HG03025 (cell line): Measurements from ENCODE around the gene SLC7A9.
"Not testable (repeated sequence)": the region's sequence is repeated elsewhere in the genome, so short reads cannot be mapped to it uniquely, and the experiment has no call there.

ENCODE experiments used
- ATAC-seq: cut with Tn5 transposase; IDR thresholded peaks from one replicate; pipeline ENCODE4 v1.9.1; 2021; ENCODE audit warnings: mild to moderate bottlenecking, moderate library complexity; ENCODE audit not compliant: unreplicated experiment, low FRiP score

Gene SLC7A9

DNA sequence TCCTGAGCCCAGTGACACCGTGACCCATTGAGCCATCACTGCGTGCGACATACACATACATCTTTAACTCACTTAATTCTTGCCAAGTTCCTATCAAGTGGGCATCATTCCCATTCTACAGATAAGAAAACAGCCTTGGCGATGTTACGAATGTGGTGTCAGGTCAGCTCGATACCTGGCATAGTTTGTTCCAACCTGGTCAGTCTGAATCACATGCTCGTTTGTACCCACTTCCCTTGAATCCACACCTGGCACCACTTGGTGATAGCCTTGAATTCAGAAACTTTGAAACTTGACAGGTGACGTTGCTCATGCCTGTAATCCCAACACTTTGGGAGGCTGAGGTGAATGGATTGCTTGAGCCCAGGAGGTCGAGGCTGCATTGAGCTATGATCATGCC, 59.1 kb downstream of the SLC7A9 start:
- no peak for ATAC-seq

- no peak for ATAC-seq
Observed at GRCh38 chr19:32809754-32810153, 59.8 kb downstream of the SLC7A9 start.

DNA sequence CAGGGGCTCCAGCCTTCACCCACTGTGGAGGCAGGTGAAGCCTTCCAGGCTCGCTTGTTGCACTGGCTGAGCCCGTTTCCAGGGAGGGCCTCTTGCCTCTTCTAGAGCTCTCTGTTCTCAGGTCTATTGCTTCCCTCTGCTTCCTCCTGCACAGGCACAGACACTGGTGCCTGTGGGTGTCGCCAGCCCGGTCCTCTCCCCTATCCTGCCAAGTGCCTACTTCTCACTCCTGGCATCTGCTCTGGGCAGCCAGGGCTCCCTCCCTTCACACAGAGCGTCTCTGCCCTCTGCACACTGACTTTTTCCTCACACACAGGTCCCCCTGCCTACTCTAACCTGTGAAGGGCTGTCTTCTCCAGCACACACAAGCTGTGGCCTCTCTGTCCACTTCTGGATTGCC, 60.3 kb downstream of the SLC7A9 start:
- ATAC-seq = no peak

DNA sequence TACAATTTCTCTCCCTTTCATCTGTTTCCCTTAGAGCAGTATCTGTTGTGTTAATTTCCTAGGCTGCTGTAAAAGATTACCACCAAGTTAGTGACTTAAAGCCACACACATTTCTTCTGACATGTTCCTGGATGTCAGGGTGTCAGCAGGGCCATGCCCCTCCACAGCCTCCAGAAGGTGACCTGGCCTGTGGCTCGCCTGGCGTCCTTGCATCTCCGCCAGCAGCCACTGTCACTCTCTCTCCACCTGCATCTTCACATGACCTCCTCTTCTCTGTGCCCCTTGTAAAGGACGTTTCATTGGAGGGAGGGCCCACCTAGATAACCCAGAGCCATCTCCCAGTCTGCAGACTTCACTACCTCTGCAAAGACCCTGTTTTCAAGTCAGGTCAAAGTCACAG, 61.3 kb downstream of the SLC7A9 start:
- ATAC-seq = no peak

DNA sequence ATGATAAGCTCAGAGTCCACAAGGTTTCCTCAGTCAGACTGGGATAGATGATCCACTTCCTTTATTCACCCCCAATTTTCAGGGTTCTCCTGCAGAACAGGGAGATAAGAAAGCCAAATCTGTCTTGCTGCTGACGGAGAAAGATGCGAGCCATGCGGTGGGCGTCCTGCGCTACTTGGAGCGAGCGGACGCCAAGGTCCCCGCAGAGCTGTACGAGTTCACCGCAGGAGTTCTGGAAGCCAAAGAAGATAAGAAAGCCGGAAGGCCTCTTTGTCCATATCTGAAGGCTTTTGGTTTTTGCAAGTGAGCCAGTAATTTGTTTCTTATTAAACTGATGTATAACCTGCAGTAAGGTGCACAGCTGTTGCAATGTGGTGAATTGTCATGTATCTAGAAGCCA, 66.7 kb downstream of the SLC7A9 start:
- no peak for ATAC-seq

GRCh38 chr19:32800754-32801153, 68.8 kb downstream of the SLC7A9 start:
- no peak for ATAC-seq

DNA sequence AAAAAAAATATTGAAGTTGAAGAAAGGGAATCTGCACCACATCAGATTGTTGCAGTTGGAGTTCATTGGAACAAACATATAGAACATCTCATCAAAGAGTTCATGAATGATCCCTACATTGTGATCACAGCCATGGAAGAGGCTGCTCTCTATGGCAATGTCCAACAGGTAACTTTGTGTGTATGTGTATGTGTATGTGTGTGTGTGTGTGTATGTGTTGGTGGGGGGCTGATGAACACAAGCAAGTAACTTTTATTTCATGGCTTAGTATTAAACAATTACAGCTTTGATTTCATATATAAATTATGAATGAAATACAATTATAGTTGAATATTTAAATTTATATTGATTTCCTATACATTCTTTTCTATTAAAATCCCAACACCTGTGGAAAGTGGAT, 69.4 kb downstream of the SLC7A9 start:
- ATAC-seq = no peak

- ATAC-seq = no peak
Observed at GRCh38 chr19:32798201-32798600, 71.4 kb downstream of the SLC7A9 start.

GRCh38 chr19:32789429-32789828, 80.1 kb downstream of the SLC7A9 start:
- ATAC-seq = no peak

- ATAC-seq = not testable (repeated sequence)
Observed at GRCh38 chr19:32787895-32788294, 81.7 kb downstream of the SLC7A9 start.

DNA sequence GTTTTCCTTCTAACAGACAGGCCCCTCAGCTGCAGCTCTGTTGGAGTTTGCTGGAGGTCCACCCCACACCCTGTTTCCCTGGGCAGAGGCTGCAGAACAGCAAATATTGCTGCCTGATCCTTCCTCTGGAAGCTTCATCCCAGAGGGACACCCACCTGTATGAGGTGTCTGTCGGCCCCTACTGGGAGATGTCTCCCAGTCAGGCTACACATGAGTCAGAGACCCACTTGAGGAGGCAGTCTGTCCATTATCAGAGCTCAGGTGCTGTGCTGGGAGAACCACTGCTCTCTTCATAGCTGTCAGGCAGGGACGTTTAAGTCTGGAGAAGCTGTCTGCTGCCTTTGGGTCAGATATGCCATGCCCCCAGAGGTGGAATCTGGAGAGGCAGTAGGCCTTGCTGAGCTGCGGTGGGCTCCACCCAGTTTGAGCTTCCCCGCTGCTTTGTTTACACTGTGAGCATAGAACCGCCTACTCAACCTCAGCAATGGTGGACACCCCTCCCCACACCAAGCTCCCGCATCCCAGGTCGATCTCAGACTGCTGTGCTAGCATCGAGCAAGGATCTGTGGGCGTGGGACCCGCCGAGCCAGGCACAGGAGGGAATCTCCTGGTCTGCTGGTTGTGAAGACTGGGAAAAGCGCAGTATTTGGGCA, 82.3 kb downstream of the SLC7A9 start:
- ATAC-seq = not testable (repeated sequence)

- not testable (repeated sequence) for ATAC-seq
Observed at GRCh38 chr19:32782089-32782488, 87.5 kb downstream of the SLC7A9 start.

DNA sequence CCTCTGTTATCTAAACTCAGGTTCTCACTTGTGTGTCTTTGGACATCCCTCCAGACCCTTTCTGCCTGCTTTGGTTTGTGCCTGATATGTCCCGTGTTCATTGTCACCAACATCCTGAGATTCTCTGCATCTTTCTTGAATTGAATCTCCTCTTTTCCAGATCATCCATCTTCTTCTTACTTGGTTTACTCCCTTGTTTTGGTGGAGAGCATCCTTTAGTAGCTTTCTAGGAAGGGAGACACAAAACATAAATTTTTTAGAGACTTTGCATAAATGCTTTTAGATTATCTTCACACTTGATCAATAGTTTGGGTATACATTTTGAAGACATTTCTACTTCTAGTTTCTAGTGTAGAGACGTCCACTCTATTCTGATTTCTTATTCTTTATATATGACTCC, 88.3 kb downstream of the SLC7A9 start:
- ATAC-seq = no peak
